ENCODE data around the gene ATOSB.

- TF ChIP-seq POLR2A (IDR thresholded peaks at IDR 0.05; ENCODE audit: low read length) = no peak
- TF ChIP-seq GATA1 (IDR thresholded peaks at IDR 0.05; ENCODE audit: low read depth, low read length) = no peak
These were observed 40.9 kb downstream of the ATOSB start for GRCh38 chr9:35074791-35075190.

Measured in erythroblast (primary cell).